ENCODE data around the gene TMTC4. TPM values are rescaled to one million over a fixed set of nuclear protein-coding genes. Genes with fewer than 3 reads are reported as not detected.

Gene TMTC4
- total RNA-seq, 1 donor, result 23.3 TPM

GRCh38 chr13:100675661-100676129, 1.1 kb upstream of the TMTC4 start:
- H3K4me3 ChIP-seq (ENCODE audit: low read depth, low read length), result peak overlapping the region; percentile 87
- DNase-seq (ENCODE audit: low read depth), result peak; percentile 16
- TF ChIP-seq CTCF (IDR thresholded peaks at IDR 0.05; ENCODE audit: insufficient read depth, low read length), result no peak

GRCh38 chr13:100674872-100675660, 471 bp upstream of the TMTC4 start:
- H3K4me3 ChIP-seq (ENCODE audit: low read depth, low read length), result peak overlapping the region; percentile 87
- DNase-seq (ENCODE audit: low read depth), result peak; percentile 97
- peak; percentile 39 for TF ChIP-seq CTCF (IDR thresholded peaks at IDR 0.05; ENCODE audit: insufficient read depth, low read length)

- DNase-seq (ENCODE audit: low read depth), result peak; percentile 89
- H3K4me3 ChIP-seq (ENCODE audit: low read depth, low read length), result peak overlapping the region; percentile 73
- TF ChIP-seq CTCF (IDR thresholded peaks at IDR 0.05; ENCODE audit: insufficient read depth, low read length), result no peak
These were observed 653 bp downstream of the TMTC4 start for GRCh38 chr13:100673713-100674571.

GRCh38 chr13:100673376-100673712, 1.3 kb downstream of the TMTC4 start:
- DNase-seq (ENCODE audit: low read depth), result no peak
- TF ChIP-seq CTCF (IDR thresholded peaks at IDR 0.05; ENCODE audit: insufficient read depth, low read length), result no peak
- H3K4me3 ChIP-seq (ENCODE audit: low read depth, low read length), result peak overlapping the region; percentile 73

GRCh38 chr13:100671389-100672182, 3.0 kb downstream of the TMTC4 start:
- no peak for TF ChIP-seq CTCF (IDR thresholded peaks at IDR 0.05; ENCODE audit: insufficient read depth, low read length)
- DNase-seq (ENCODE audit: low read depth), result no peak
- H3K4me3 ChIP-seq (ENCODE audit: low read depth, low read length), result no peak overlapping the region

- H3K4me3 ChIP-seq (ENCODE audit: low read depth, low read length), result no peak overlapping the region
- TF ChIP-seq CTCF (IDR thresholded peaks at IDR 0.05; ENCODE audit: insufficient read depth, low read length), result no peak
- peak; percentile 95 for DNase-seq (ENCODE audit: low read depth)
These were observed 6.2 kb downstream of the TMTC4 start for GRCh38 chr13:100668408-100668807.
